DMS153 treated with DMSO at 0.1 percent for 48 hours (cell line): ENCODE results near the gene PRPF38A.
"Not testable (repeated sequence)": the region's sequence is repeated elsewhere in the genome, so short reads cannot be mapped to it uniquely, and the experiment has no call there.

Experiments used
- DNase-seq: peaks from one replicate; lab custom pipeline; 2025; ENCODE audit not compliant: unreplicated experiment; lab: John Stamatoyannopoulos, UW

The PRPF38A gene, protein sequence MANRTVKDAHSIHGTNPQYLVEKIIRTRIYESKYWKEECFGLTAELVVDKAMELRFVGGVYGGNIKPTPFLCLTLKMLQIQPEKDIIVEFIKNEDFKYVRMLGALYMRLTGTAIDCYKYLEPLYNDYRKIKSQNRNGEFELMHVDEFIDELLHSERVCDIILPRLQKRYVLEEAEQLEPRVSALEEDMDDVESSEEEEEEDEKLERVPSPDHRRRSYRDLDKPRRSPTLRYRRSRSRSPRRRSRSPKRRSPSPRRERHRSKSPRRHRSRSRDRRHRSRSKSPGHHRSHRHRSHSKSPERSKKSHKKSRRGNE

DNA sequence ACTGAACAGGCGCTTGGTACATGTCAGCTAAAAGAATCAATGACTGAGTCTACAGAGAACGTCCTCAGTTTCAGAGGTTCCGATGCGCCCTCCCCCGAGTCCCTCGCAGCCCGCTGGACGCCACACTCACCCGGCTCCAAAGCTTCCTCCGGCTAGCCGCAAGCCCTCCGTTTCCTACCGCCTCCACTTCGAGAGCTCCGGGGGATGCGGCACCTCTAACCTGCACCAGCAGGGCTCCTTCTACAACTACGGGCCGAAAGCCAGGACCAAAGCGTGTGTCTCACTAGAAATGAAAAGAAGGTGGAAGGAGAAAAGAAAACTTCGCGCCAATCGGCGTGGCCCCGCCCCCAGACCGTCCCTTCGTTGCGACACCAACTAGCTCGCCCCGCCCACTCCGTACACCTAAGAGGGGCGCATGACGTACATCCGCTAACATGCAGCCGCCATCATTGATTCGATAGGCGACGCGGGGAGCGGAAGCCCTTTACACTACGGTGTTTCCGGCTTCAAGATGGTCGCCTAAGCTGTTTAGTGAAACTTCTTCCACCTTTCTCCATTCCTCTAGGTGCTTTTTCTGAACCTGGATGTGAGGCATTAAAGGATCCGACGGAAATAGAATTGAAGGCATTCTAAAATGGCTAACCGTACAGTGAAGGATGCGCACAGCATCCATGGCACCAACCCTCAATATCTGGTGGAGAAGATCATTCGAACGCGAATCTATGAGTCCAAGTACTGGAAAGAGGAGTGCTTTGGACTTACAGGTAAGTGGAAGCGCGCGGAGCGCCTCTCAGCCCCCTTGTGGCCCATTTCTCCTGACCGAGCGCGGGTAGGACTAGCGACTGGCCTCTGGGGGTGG, at the start of gene PRPF38A, which contains the start of gene ORC1:
PRPF38A (plus strand) TSS at position 487 of the 859 bp plus-strand sequence; CDS start at position 635, 148 bp downstream.
ORC1 (minus strand) TSS at position 308 of the 859 bp plus-strand sequence. CDS start 2,200 bp downstream, outside the sequence.
- peak; percentile 93 for DNase-seq

DNA sequence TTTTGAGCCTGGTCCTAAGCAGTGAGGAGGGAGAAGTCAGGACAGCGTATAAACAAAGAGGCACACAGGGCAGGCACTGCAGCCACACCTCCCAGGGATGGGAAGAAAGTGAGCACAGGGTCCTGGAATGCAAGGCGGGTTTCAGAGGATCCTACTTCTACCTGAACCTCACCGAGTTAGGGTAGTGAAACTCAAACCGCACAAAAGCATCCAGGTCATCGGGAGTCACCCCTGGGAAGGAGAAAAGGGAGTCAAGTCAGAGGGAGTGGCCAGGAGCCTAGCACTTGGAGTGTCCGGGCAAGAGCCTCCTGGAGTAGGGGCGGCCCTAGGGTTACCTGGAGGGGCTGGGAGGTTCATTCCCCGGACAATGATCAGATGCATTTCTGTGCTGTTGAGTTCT, 49.0 kb upstream of the PRPF38A start:
- no peak for DNase-seq

DNA sequence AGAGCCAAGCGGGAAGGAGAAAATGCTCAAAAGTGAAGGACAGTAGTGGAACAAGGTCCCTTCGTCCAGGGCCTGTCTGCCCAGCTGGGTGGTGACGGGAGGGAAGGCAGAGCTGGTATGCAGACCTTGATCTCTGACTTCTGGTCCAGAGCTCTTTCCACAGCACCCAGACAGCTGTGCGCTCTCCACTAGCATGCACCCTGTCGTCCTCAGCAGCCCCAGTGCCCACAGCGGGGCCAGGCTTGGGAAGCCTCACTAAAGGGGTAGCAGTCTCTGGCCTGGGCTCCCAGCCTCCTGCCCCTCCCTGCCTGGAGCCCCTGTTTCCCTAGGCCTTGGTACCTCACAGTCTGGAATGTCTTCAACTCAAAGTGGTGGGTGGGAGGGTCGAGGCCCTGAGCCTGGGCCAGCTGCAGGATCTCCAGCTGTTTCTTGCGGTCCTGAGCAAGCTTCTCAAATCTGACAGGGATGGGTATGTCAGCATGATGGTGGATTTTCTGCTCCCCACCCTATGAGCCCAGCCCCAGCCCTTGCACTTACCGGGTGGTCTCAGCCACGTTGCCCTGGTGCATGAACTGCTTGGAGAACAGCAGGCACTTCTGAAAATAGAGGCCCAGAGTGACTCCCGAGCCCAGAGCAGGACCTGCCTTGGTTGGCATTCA, 48.4 kb upstream of the PRPF38A start:
- DNase-seq, result no peak

DNA sequence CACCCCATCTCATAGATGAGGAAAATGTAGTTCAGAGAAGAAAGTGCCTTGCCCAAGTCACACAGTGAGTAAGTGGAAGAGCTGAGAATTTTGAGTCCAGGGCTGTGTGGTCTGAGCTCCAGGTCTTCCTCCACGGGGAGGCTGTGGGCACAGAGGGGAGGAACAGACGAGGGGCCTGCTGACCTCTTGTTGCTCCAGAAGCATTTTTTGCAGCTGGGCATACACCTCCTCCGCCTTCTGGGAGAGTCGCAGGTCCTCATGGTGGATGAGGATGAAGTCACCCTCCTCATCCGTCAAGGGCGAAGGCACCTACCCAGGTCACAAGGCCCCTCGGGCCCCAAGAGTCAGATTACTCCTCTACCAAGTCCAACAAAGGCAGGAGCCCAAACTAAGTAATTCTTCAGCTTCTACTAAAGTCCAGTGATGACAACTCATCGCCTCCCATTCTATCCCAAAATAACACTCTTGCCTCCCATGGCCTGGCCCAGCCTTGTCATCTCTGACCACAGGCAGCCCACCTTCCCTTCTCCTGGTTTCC, 47.5 kb upstream of the PRPF38A start:
- DNase-seq, result no peak

DNA sequence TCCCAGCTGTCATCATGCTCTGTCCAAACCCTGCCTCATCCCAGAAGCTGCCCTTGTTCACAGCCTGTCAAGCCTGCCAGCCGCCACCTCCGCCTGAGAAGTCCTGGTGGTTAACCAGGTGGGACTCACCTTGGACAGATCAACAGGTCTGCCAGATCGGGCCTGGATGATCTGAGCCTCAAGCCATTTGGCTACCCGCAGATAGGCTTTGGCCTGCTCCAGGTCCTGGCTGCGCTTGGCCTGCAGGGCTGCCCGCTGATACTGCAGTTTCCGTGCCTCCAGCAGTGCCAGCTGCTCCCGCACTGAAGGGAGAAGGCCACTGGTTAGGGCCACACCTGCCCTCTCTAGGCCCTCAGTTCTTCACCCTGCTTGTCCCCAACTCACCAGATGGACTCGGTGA, 47.0 kb upstream of the PRPF38A start:
- DNase-seq, result no peak

DNA sequence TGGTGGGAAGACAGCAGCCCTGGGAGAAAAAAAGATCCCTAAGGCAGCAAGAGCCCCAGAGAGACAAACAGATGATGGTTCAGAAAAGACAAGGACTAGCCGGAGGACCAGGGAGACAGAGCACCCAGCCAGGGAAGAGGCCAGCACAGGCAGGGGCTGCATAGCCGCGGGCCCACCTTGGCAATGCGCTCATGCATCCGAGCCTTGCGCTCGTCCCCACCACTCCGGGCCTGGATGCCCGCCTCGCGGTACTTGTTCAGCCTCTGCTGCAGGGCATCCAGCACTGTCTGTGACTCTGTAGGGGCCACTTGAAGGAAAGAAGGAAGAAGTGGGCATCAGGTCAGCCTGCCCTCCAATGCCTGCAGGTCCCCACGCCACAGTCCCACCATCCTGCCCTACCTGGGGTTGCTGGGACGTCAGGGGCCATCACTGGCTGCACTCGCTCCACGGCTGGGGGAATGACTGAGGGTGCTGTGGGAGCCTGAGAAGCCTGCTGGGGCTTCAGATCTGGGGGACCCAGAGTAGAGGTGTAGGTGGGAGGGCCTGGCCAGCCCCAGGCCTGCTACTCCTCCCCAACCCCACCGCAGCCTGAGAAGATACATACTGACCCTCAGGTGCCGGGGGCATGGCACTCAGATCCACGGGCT, 45.4 kb upstream of the PRPF38A start:
- DNase-seq, result no peak

DNA sequence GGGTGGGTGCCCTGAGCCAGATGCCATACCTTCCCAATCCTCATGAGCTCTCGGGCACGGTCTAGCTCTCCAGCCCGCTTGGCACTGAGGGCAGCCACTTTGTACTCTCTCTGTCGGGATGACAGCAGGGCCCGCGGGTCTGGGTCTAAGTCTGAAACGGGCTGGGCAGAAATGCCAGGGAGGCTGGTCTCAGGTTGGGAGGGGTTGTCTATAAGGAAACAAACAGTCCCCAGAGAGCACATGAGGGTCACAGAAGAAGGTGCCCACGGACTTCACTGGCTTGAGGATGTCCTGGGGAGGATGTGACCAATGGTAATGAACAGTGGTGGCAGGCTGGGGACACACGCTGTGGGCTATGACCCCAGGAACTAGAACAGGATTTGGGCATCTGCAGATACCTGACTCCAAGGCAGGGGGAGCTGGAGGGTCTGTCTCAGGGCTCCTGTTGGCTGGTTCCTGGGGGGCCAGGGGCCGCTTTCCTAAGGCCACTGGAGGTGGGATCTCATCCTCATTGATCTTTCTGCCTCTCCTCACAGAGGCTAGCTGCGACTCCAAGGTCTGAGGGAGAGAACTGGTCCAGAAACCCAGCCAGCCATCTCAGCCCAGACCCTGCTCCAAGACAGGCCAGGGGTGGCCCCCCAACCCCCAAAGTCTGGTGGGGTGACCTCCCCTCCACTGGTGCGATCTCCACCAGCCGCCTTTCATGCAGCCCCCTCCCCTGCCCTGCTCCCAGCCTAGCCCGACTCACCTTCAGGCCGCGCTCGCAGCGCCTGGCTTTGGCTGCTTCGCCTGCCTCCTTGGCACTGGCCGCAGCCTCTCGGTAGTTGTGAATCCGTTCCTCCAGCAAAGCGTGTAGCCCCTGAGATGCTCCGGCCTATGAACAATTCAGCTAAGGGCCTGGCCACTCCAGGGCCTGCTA, 44.5 kb upstream of the PRPF38A start:
- no peak for DNase-seq

DNA sequence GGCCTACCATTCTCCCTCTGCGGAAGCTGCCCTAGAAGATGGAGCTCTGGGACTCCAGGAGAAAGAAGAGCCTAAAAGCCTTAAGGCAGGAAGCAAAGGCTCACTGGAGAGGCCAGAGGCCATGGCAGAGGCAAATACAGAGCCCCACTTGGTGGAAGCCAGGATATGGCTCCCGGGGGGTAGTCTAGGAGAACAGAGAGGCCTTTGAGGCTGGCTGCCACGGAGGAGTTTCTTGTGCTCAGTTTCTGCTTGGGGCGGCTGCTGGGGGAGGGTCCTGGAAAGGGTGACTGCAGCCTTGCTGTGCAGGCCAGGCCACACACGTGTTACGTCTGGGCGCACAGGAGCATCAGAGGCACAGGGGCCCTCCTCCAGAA, 43.8 kb upstream of the PRPF38A start:
- no peak for DNase-seq

DNA sequence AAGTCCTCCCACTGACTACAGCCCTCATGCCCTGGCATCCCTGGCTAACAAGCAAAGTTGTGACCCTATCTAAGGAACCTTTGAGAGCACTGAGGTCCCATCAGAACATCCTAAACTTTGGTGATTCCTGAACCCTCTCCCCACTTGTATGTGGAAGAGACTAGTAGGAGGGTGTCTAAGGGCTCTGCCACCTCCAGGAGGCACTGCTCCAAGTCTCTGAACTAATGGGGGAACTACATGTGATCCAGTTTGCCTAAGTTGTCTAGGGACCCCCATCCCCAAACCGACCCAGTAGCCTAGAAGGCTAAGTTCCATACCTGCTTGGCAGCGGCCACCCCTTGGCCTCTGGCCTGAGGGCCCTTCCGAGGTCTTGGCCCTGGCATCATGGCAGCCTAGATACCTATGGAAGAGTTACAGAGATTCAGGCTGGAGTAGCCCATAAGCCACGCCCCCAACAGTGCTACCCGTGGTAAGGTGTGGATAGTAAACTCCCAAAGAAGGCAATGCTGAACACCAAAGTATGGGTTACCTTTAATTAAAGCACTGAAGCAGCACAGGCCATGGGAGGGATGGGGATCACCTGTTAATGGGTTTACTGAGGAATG, 40.1 kb upstream of the PRPF38A start:
- DNase-seq, result no peak

DNA sequence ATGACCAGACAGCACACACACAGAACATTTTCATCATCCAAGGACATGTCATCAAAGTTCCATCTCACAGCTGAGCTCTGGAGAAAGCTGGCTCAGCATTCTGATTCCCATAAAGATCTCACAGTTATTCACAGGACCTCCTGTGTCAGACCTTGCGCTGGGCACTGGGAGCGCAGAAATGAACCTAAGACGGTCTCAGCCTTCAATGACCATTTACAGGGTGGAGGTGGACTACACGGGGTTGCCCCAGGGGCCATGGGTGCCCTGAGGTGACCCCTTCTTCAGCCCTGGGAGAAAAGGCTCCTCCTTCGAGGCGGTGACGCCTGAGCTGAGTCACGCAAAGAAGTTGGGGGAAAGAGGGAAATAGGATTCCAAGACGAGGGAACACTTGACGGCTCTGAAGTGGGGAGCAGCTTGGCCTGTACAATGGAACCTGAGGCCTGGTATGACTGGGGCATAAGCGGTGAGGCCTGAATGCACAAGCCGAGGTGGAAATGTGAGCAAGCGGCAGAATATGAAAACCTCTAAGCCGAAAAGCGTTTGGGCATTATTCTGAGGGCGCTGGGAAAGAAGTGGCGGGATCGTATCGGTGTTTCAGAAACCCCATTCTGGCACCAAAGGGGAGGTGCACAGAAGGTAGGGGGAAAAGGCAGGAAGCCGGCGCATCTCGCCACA, 39.2 kb upstream of the PRPF38A start:
- DNase-seq, result no peak

DNA sequence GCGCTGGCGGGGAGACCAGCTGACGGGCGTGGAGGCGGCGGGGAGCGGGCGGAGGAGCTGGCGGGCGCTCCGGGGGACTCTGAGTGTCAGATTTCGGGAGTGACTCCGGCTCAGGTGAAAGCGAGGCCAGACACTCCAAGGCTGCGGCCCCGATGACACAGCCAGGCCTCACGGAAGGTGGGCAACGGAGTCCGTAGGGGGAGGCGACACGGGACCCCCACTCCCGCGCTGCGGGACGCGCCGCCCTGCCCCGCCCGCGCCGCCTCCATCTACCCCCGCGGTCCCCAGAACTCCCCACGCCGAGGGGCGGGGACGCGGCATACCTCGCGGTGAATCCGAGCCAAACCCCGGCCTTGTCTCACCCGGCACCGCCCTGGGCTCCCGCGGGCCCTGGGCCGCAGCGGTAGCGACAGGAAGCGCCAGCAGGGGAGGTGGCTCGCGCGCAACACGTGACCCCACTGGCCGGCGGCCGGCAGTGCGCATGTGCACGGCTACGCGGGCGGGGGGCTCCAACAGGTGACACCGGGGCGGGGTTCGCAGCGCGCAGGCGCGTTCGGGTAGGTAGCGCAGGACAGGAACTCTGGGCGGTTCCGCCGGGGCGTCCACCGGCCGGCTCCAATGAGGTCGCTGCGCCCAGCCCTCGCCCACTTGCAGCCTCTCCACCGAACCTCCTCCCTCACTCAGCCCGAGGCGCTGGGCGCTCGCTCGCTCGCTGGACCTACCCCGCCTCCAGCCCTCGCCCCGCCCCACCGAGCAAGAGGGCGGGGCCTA, 38.5 kb upstream of the PRPF38A start, which contains the start of gene CC2D1B:
CC2D1B (minus strand) TSS at position 460 of the 771 bp plus-strand sequence. CDS start 1,585 bp downstream, outside the sequence.
- DNase-seq, result peak; percentile 95

DNA sequence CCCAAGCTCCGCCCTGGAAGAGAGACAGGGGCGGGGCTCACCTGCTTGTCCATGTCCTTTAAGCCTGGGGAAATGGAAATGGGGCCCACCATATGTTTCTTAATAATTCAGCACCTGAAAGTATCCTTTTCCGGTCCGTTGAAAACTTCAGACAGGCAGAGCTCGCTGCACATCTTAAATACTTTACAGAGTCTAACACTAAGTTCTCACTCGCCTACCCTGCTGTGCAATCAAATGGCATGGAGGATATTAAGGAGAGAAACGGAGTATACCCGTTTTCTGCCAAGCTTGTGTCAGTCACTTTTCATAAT, 37.9 kb upstream of the PRPF38A start:
- no peak for DNase-seq

DNA sequence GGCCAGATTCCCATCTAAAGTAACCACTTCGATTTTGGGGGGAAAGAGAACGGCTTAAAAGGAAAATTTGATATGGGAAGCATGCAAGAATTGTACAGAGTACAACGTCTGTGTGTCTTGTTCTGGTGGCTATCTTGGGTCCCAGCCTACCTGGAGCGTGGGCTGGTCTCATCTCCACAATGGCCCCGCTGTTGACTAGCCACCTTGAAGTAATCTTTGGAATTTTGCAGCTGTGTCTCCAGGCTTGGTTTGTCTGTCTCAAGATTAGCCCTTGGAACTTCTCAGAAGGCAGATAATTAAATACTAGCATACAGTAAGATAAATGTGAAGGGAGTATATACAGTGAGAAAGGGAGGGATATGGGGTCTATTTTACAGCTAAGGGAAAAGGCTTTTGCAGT, 37.1 kb upstream of the PRPF38A start:
- no peak for DNase-seq

DNA sequence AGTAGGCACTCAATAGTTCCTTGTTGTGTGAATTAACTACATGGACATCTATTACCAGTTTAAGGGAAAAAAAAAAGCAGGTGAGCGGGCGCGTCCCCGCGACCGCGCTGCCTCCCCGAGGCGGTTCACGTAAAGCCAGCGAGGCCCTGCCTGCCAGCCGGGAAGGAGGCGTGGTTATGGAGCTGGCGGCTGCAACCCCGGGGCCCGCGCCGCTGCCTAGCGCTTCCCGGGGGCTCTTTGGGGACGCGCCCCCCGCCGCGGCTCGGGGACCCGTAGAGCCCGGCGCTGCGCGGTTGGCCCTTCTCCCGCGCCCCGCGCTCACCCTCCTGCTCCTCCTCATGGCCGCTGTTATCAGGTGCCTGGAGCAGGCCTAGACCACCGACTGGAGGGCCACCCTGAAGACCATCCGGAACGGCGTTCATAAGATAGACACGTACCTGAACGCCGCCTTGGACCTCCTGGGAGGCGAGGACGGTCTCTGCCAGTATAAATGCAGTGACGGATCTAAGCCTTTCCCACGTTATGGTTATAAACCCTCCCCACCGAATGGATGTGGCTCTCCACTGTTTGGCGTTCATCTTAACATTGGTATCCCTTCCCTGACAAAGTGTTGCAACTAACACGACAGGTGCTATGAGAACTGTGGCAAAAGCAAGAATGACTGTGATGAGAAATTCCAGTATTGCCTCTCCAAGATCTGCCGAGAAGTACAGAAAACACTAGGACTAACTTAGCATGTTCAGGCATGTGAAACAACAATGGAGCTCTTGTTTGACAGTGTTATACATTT, 35.8 kb upstream of the PRPF38A start:
- peak; percentile 20 for DNase-seq

DNA sequence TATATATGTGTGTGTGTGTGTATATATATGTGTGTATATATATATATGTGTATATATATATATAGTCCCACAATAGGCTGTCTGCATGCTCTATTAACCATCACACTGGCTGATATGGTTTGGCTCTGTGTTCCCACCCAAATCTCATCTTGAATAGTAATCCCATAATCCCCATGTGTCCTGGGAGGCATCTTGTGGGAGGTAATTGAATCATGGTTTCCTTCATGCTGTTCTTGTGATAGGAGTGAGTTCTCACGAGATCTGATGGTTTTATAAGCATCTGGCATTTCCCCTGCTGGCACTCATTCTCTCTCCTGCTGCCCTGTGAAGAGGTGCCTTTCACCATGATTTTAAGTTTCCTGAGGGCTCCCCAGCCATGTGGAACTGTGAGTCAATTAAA, 34.6 kb upstream of the PRPF38A start:
- not testable (repeated sequence) for DNase-seq

DNA sequence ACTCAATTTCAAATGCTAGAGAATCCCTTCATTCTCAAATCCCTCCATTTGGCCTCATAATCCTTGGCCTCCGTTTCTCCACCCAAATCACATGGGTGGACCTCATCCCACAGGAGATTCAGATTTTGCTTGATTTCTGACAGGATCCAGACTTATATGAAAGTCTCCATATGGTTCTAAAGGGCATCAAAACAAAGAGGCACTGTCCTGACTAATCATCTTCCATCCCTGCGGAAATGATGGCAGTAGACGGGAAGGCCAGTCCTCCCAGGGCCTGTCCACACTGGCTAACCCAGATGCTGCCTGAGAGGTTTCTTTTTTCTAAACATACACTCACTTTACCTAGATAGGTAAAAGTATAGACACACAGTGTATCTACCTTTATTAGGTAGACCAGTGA, 19.0 kb upstream of the PRPF38A start:
- no peak for DNase-seq

DNA sequence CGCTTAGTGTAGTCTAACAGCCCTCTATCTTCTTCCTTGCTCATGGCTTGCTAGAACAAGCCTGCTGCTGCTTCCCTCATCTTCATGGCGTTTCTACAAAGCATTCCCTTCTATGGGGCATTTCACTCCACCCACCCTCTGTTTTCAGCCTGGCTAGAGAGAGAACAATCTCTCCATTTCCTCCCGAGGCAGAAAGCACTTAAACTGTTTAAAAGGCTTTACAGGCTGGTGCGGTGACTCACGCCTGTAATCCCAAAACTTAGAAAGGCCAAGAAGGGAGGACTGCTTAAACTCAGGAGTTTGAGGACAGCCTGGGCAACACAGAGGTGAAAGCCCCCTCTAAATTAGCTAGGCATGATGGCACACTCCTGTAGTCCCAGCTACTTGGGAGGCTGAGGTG, 17.9 kb upstream of the PRPF38A start:
- DNase-seq, result no peak
